Right kidney (tissue), 1 donor: ENCODE results near the gene TMBIM4.

Experiments used
- DNase-seq: peaks from one replicate; pipeline ENCODE4 v3.0.0-alpha.2; 2016

Gene TMBIM4

DNA sequence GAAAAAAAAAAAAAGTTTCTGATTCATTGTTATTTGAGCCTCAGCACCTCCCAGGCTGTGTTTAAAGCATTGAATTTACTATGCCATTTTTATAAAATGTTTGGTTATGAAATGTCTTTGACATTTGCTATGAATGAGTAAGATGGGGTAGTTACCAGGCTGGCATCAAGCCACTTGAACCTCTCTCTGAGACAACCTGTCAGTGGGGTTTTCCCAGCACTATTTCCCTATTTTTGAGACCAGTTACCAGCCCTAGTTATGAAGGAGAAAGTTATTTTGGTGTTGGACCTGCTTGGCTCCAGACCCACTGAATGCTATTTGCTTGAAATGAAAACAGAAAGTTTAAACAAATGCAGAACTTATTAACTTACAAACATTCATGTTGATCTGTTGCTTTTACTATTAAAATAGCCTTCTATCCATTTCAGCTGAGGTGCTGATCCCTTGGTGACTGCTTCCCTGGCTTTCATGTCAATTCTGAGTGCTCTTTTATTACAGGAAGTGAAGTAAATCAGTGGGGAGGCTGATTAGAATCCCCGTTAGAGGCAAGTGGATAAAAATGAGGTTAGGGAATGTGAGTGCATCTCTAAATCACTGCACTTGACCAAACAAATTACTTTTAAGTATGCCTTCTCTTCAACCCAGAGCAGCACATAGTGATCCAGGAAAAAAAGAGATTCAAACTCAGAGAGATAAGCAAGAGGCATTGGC, 77.1 kb downstream of the TMBIM4 start:
- no peak for DNase-seq

DNA sequence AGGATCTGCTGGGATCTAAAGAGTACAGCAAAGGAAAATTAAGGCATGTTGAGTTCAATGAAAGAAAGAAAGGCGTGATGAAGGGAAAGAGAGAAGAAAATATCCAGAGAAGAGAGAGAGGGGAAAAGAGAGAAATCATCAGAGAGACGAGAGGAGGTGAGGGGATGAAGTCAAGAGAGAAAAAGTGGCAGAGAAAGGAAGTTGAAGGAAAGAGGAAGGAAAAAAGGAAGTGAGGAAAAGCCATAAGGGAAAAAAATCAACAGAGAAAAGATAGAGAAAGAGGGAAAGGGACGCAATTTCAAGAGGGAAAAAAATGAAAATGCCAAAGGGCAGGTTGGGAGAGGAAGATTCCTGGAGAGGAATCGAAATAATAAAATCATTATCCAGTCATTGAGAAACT, 79.6 kb downstream of the TMBIM4 start:
- no peak for DNase-seq

DNA sequence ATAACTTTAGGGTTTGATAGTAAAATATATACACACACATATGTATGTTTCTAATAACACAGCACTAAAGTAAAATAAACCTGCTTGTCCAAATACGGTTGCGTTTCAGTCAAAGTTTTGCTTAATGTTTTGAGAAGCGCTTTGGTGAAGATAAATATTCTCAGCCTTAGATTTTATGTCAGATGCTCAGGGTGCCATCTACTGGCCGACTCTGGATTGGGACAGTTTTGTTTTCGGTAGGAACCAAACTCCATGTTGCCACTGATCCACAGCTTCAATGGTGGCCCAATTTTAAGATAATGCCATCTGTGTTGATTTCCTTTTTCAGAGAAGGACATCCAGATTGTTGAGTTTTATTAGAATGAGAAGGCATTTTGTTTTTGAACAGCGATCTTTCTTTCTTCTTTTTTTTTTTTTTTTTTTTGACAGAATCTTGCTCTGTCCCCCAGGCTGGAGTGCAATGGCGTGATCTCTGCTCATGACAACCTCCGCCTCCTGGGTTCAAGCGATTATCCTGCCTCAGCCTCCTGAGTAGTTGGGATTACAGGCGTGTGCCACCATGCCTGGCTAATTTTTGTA, 82.3 kb downstream of the TMBIM4 start:
- DNase-seq, result peak; percentile 48

GRCh38 chr12:66085998-66086397, 83.8 kb downstream of the TMBIM4 start:
- no peak for DNase-seq
